ENCODE results near the gene HUS1.

The HUS1 gene

GRCh38 chr7:47938574-47939165 is 40.7 kb downstream of the HUS1 start:
- TF ChIP-seq, protein P1, sequence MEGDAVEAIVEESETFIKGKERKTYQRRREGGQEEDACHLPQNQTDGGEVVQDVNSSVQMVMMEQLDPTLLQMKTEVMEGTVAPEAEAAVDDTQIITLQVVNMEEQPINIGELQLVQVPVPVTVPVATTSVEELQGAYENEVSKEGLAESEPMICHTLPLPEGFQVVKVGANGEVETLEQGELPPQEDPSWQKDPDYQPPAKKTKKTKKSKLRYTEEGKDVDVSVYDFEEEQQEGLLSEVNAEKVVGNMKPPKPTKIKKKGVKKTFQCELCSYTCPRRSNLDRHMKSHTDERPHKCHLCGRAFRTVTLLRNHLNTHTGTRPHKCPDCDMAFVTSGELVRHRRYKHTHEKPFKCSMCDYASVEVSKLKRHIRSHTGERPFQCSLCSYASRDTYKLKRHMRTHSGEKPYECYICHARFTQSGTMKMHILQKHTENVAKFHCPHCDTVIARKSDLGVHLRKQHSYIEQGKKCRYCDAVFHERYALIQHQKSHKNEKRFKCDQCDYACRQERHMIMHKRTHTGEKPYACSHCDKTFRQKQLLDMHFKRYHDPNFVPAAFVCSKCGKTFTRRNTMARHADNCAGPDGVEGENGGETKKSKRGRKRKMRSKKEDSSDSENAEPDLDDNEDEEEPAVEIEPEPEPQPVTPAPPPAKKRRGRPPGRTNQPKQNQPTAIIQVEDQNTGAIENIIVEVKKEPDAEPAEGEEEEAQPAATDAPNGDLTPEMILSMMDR (IDR thresholded peaks at IDR 0.05; ENCODE audit: extremely low read depth, insufficient read depth, missing control alignments), result peak; percentile 17
- in situ Hi-C loops (cut with MboI; ENCODE audit: low pct_unique_long_range_greater_than_20kb, low sequenced_read_pairs, unreplicated experiment), result no loop called here
- no peak for DNase-seq (ENCODE audit: low spot score)

GRCh38 chr7:47937711-47938573 is 41.5 kb downstream of the HUS1 start:
- no peak for DNase-seq (ENCODE audit: low spot score)
- in situ Hi-C loops (cut with MboI; ENCODE audit: low pct_unique_long_range_greater_than_20kb, low sequenced_read_pairs, unreplicated experiment), result no loop called here
- TF ChIP-seq, protein P1 (IDR thresholded peaks at IDR 0.05; ENCODE audit: extremely low read depth, insufficient read depth, missing control alignments), result no peak

GRCh38 chr7:47937065-47937687 is 42.2 kb downstream of the HUS1 start:
- TF ChIP-seq, protein P1 (IDR thresholded peaks at IDR 0.05; ENCODE audit: extremely low read depth, insufficient read depth, missing control alignments), result no peak
- DNase-seq (ENCODE audit: low spot score), result peak; percentile 80
- in situ Hi-C loops (cut with MboI; ENCODE audit: low pct_unique_long_range_greater_than_20kb, low sequenced_read_pairs, unreplicated experiment), result no loop called here

DNA sequence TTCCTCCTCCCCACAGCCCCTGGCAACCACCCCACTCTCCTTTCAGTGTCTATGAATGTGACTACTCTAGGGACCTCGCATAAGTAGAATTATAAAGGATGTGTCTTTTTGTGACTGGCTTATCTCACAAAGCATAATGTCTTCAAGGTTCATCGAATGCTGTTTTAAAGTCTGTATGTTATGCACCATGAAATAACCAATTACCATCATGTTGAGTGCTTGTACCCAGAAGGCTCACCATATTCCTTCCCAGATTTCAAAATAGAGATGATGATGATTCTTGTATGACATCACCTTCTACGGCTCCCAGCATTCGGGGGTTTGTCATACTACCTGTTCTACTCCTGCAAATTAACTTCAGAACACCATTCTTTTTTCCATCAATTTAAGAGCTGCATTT is 43.1 kb downstream of the HUS1 start:
- no peak for DNase-seq (ENCODE audit: low spot score)
- TF ChIP-seq, protein P1 (IDR thresholded peaks at IDR 0.05; ENCODE audit: extremely low read depth, insufficient read depth, missing control alignments), result no peak
- in situ Hi-C loops (cut with MboI; ENCODE audit: low pct_unique_long_range_greater_than_20kb, low sequenced_read_pairs, unreplicated experiment), result no loop called here

- TF ChIP-seq, protein P1 (IDR thresholded peaks at IDR 0.05; ENCODE audit: extremely low read depth, insufficient read depth, missing control alignments), result no peak
- no peak for DNase-seq (ENCODE audit: low spot score)
- in situ Hi-C loops (cut with MboI; ENCODE audit: low pct_unique_long_range_greater_than_20kb, low sequenced_read_pairs, unreplicated experiment), result no loop called here
Observed at GRCh38 chr7:47935336-47935735, 44.1 kb downstream of the HUS1 start.

GRCh38 chr7:47934831-47935230 is 44.6 kb downstream of the HUS1 start:
- DNase-seq (ENCODE audit: low spot score), result no peak
- TF ChIP-seq, protein P1 (IDR thresholded peaks at IDR 0.05; ENCODE audit: extremely low read depth, insufficient read depth, missing control alignments), result no peak
- in situ Hi-C loops (cut with MboI; ENCODE audit: low pct_unique_long_range_greater_than_20kb, low sequenced_read_pairs, unreplicated experiment), result no loop called here
